ENCODE measurements around the gene MKKS. TPM values are rescaled to one million over a fixed set of nuclear protein-coding genes. Genes with fewer than 3 reads are reported as not detected.

Gene MKKS
- total RNA-seq, 2 donors from 2014 or later = 11.4 to 13.0 TPM

DNA sequence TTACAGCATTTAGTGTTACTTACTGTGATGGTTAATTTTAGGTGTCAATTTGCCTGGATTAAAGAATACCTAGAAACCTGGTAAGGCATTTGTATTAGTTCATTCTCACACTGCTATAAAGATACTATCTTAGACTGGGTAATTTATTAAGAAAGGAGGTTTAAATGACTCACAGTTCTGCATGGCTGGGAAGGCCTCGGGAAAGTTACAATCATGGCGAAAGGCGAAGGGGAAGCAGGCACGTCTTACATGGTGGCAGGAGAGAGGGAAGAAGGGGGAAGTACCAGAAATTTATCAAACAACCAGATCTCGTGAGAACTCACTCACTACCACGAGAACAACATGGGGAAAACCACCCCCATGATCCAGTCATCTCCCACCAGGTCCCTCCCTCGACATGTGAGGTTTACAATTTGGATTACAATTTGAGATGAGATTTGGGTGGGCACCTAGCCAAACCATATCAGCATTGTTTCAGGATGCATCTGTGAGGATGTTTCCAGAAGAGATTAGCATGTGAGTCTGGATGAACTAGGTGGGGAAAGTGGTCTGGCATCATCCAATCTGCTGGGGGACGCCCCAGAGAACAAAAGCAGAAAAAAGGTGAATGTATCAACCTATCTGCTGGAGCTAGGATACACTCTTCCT, 76.8 kb downstream of the MKKS start:
- H3K4me3 ChIP-seq = no peak overlapping the region
- DNase-seq (ENCODE audit: low spot score) (no peak), ATAC-seq (ENCODE audit: insufficient number of reproducible peaks, low FRiP score, low read depth) (no peak)
- no peak overlapping the region for H3K27ac ChIP-seq
- no peaks in the 10 kb centered on the region for H3K9me3 ChIP-seq
- no peaks in the 10 kb centered on the region for H3K27me3 ChIP-seq (replicated peaks; ENCODE audit: insufficient read depth)
- TF ChIP-seq, protein P1, sequence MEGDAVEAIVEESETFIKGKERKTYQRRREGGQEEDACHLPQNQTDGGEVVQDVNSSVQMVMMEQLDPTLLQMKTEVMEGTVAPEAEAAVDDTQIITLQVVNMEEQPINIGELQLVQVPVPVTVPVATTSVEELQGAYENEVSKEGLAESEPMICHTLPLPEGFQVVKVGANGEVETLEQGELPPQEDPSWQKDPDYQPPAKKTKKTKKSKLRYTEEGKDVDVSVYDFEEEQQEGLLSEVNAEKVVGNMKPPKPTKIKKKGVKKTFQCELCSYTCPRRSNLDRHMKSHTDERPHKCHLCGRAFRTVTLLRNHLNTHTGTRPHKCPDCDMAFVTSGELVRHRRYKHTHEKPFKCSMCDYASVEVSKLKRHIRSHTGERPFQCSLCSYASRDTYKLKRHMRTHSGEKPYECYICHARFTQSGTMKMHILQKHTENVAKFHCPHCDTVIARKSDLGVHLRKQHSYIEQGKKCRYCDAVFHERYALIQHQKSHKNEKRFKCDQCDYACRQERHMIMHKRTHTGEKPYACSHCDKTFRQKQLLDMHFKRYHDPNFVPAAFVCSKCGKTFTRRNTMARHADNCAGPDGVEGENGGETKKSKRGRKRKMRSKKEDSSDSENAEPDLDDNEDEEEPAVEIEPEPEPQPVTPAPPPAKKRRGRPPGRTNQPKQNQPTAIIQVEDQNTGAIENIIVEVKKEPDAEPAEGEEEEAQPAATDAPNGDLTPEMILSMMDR (IDR thresholded peaks at IDR 0.05) = no peak
- peaks cover 7 to 11% of the 10 kb centered on the region in 2 donors for H3K4me1 ChIP-seq (ENCODE audit: control insufficient read depth in 1 of 2, low read depth in 2 of 2)
- H3K36me3 ChIP-seq = no peaks in the 10 kb centered on the region

DNA sequence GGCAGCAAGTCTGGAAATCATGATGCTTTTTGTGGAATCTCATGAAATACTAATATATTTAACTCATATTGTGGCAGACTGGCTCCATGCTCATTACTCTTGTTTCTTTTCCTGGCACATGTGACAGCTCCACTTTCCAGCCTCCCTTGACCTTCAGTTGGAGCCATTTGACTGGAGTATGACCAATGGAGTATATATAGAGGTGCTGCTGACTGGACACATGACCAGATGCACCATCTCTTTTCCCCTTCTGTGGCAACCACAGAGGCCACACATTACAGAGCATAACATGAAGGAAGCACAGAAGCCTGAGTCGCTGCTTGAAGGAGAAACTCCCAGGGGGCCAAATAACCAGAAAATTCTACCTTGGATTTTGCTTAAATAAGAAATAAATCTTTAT, 77.4 kb downstream of the MKKS start:
- TF ChIP-seq, protein P1 (IDR thresholded peaks at IDR 0.05) = no peak
- ATAC-seq (ENCODE audit: insufficient number of reproducible peaks, low FRiP score, low read depth) (no peak), DNase-seq (ENCODE audit: low spot score) (no peak)
- no peaks in the 10 kb centered on the region for H3K27me3 ChIP-seq (replicated peaks; ENCODE audit: insufficient read depth)
- H3K36me3 ChIP-seq = no peaks in the 10 kb centered on the region
- no peak overlapping the region for H3K4me3 ChIP-seq
- no peaks in the 10 kb centered on the region for H3K9me3 ChIP-seq
- H3K27ac ChIP-seq = peak overlapping the region in 1 of 2 donors; percentile 11
- peaks cover 7 to 11% of the 10 kb centered on the region in 2 donors for H3K4me1 ChIP-seq (ENCODE audit: control insufficient read depth in 1 of 2, low read depth in 2 of 2)

DNA sequence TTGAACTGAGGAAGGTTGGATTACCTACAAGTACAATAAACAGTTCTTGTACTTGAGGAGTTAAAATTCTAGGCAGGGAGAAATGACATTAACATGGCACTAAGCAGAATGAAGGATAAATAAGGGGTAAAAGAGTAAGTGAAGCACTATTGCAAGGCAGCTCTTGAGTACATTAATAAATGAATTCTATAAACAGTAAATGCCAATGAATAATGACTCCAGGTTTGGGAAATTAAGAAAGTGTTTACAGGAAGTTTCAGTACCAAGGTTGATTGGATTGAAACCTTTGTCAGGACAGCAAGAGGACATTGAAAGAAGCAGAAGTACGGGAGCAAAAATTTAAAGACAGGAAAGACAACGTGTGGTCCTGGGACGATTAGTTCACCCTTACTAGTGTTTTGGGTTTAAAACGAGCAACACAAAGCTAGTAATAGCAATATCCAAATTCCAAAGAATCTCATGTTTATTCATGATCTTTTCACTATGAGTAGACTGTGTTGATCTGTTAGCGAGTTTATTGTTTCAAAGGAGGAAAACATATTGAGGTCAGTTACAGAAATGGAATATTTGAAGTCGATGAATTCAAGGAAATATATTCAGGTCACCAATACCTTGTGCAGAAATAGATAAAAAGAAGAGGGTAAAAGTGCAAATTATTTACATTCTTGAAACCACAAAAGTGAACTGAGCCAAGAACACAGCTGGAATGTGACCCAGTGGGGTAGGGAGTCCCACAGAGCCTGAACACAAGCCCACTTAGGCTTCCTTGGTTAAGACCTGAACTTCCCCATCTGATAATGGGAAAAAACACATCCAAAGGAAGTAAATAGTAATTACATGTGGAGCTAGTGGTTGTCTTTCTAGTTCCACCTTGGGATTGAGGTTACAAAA, 80.8 kb downstream of the MKKS start:
- Histone ChIP-seq H3K27me3 (replicated peaks; ENCODE audit: insufficient read depth) (no peaks in the 10 kb centered on the region), H3K36me3 (no peaks in the 10 kb centered on the region), H3K9me3 (no peaks in the 10 kb centered on the region), H3K27ac (no peak overlapping the region), H3K4me1 (ENCODE audit: control insufficient read depth in 1 of 2, low read depth in 2 of 2) (peaks cover 0 to 7% of the 10 kb centered on the region in 2 donors), H3K4me3 (no peak overlapping the region)
- no peak for ATAC-seq (ENCODE audit: insufficient number of reproducible peaks, low FRiP score, low read depth)
- no peak for DNase-seq (ENCODE audit: low spot score)
- TF ChIP-seq, protein P1 (IDR thresholded peaks at IDR 0.05) = no peak

Other genes with a start within 250 kb of the MKKS start
- gene SNAP25, start 215.4 kb downstream of the MKKS start, total RNA-seq = 1 to 10 TPM; 1.3 to 4.7 TPM
- gene SLX4IP, start 1.1 kb upstream of the MKKS start, total RNA-seq = 1 to 10 TPM; 4.7 to 5.8 TPM
- 100 to 1,000 TPM; 237 to 253 TPM for gene JAG1, start 239.8 kb upstream of the MKKS start, total RNA-seq

Data from thoracic aorta (tissue), 2 donors.